Activated naive CD8-positive, alpha-beta T cell (primary cell): ENCODE results near the gene S100A5.

ENCODE experiments used
- H3K27ac Mint-ChIP-seq: one replicate; pipeline ENCODE4 v1.8.0; 2021; ENCODE audit warnings: mixed read lengths
- H3K27me3 Mint-ChIP-seq: one replicate; pipeline ENCODE4 v1.8.0; 2021; ENCODE audit warnings: mixed read lengths
- H3K36me3 Mint-ChIP-seq: one replicate; pipeline ENCODE4 v1.8.0; 2021; ENCODE audit warnings: mixed read lengths
- H3K4me1 Mint-ChIP-seq: one replicate; pipeline ENCODE4 v1.8.0; 2021; ENCODE audit warnings: low read depth, mixed read lengths
- H3K4me3 Mint-ChIP-seq: one replicate; pipeline ENCODE4 v1.8.0; 2021; ENCODE audit warnings: mild to moderate bottlenecking, mixed read lengths
- H3K9me3 Mint-ChIP-seq: one replicate; pipeline ENCODE4 v1.8.0; 2021; ENCODE audit warnings: low read depth, mixed read lengths

Gene S100A5

GRCh38 chr1:153494976-153495535, 45.7 kb downstream of the S100A5 start:
- Mint-ChIP-seq H3K27ac (no peak overlapping the region), H3K4me1 (no peaks in the 10 kb centered on the region), H3K9me3 (no peaks in the 10 kb centered on the region), H3K27me3 (peaks cover 7% of the 10 kb centered on the region), H3K4me3 (no peak overlapping the region), H3K36me3 (no peaks in the 10 kb centered on the region)

DNA sequence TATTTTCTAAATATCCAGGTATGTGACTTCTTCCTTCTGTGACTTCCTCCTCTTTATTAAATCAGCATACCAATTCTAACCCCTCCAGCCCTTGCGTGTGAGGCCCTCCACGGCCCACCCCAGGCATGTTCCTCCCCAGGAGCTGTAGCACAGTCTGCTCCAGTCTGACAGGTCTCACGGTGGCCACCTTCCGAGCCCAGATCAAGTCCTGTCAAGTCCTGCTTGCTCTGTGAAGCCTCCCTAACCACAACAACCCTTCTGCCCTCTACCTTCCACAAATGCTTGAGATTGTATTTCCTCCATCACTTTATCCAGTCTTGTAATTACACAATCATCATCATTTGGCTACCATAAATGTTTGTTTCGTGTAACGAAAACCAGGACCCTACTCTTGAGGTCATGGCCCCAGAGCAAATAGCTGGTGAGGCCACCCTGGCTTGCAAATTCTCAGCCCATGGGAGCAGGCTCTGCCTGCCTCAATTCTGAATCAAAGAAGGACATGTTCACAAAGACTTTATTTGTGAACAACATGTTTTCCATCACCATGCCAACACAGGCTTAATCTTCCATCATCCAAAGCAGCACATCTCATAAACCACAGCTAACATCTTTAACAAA, 47.3 kb downstream of the S100A5 start:
- H3K9me3 Mint-ChIP-seq: no peaks in the 10 kb centered on the region
- H3K4me1 Mint-ChIP-seq: no peaks in the 10 kb centered on the region
- H3K36me3 Mint-ChIP-seq: no peaks in the 10 kb centered on the region
- no peak overlapping the region for H3K27ac Mint-ChIP-seq
- H3K27me3 Mint-ChIP-seq: peaks cover 7% of the 10 kb centered on the region
- H3K4me3 Mint-ChIP-seq: no peak overlapping the region

DNA sequence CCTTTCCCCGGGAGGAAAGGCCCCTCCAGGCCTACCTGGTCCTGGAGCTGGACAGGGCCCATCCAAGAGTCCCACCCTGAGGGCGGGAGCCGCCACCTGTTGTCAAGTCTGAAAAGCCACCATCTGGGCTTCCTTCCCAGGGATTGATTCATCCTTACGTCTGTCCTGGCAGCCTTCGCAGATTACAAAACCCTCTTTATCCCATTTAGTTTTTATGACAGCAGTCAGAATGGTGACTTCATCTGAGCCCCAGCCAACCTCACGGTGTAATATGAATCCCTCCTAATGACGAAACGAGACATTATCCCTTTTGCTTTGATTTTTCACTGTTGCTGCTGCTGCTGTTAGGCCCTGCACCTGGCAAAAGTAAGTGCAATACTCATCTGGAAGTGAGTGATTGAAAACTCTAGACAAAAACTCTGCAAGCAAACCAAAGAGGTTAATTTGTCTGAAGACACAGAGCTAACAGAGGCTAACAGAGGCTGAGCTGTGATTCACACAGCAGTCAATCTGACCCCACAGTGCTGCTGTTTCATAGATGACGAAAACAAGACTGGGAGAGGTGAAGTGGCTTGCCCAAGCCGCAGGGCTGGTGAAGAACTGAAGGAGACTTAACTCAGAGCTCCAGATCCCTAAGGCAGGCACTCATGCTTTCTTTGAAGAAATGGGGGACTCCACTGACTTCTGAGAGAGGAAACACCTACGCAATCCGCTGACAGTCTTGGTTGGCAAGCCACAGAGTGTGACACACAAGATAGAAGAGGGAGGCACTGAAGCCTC, 50.3 kb downstream of the S100A5 start:
- no peaks in the 10 kb centered on the region for H3K36me3 Mint-ChIP-seq
- H3K27ac Mint-ChIP-seq: no peak overlapping the region
- no peaks in the 10 kb centered on the region for H3K4me1 Mint-ChIP-seq
- peaks cover 10% of the 10 kb centered on the region for H3K27me3 Mint-ChIP-seq
- no peaks in the 10 kb centered on the region for H3K9me3 Mint-ChIP-seq
- H3K4me3 Mint-ChIP-seq: no peak overlapping the region

DNA sequence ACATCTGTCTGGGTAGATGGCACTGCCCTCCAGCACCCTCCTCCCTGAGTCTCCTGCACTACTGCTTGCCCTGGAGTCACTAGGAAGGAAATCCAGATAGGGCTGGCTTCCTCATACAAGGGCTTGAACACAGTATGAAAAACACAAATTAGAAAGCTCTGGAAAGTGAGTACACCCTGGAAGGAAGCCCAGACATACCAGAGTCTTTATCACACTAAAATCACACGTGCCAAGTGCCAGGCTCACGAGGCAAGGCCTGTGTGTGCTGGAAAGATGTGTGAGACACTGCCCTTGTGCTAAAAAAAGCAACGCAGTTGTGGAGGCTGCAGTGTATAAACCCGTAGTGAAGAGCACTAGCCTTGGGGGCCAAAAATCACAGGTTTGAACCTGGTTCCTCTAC, 52.0 kb downstream of the S100A5 start:
- Mint-ChIP-seq H3K4me3 (no peak overlapping the region), H3K27ac (no peak overlapping the region), H3K36me3 (no peaks in the 10 kb centered on the region), H3K4me1 (no peaks in the 10 kb centered on the region), H3K9me3 (no peaks in the 10 kb centered on the region), H3K27me3 (peaks cover 12% of the 10 kb centered on the region)

DNA sequence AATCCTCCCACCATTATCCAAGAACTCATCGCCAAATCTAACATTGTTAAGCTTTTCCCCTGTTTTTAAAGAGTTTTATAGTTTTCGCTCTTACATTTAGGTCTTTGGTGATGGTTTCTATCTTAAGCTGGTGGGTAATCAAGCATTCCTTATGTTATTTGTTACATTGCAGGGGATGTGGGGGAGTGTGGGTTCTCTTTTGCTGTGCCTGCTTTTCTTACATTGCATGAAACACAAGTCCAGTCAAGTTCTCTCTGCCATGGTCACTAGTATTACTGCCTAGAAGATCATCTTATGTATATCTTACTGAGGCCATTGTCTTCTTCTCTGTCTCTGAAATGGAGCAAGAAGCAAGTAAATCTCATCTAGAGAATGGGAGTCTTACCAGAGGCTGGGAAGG, 53.0 kb downstream of the S100A5 start:
- Mint-ChIP-seq H3K27me3 (peaks cover 13% of the 10 kb centered on the region), H3K36me3 (no peaks in the 10 kb centered on the region), H3K27ac (no peak overlapping the region), H3K9me3 (no peaks in the 10 kb centered on the region), H3K4me3 (no peak overlapping the region), H3K4me1 (no peaks in the 10 kb centered on the region)
